ENCODE measurements around the gene XRCC4.

DNA sequence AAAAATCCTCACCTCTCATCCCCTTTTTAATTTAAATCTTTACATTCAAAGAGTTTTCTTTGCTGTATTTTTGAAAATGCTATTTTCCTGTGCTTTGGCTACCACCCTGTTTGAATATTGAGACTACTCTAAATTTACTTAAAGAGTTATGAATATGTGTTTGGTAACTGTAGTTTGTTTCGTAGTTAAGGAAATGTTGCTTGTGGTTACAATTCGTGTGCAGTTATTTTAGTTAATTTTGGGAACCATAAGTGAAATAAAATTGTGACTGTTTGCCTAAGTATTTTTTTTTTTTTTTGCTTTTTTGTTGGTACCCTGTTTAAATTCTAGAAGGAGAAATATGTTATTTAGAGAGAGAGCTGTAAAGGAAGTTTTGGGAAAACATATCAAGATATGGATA, 78.7 kb downstream of the XRCC4 start:
- TF ChIP-seq TARDBP (IDR thresholded peaks at IDR 0.05) (no peak), FOXA1 (IDR thresholded peaks at IDR 0.05) (no peak), ZNF384 (IDR thresholded peaks at IDR 0.05) (no peak), LEF1 (IDR thresholded peaks at IDR 0.05; ENCODE audit: borderline replicate concordance) (no peak), FOXM1 (IDR thresholded peaks at IDR 0.05; ENCODE audit: borderline replicate concordance) (no peak), ELF4 (IDR thresholded peaks at IDR 0.05) (no peak)
